ENCODE data around the gene ENTPD6.

DNA sequence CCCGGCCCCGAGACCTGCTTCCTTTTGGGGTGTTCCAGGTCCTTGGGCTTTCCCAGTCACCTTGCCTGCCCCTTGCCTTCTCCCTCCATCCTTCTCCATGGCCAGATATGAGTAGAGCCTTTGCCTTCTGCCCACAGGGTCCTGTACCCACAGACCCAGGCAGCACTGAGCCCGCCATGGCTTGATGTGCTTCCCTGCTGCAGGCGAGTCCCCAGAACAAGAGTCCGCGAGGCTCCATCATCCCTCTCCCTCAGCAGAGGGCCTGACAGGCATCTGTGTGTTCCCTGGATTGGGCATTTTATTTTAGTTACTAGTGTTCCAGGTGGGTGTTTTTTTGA, 74.3 kb downstream of the ENTPD6 start:
- TF ChIP-seq EZH2 (IDR thresholded peaks at IDR 0.05; ENCODE audit: borderline replicate concordance, insufficient read depth, low read depth, low read length, poor library complexity, severe bottlenecking) = no peak
- TF ChIP-seq, protein P1, sequence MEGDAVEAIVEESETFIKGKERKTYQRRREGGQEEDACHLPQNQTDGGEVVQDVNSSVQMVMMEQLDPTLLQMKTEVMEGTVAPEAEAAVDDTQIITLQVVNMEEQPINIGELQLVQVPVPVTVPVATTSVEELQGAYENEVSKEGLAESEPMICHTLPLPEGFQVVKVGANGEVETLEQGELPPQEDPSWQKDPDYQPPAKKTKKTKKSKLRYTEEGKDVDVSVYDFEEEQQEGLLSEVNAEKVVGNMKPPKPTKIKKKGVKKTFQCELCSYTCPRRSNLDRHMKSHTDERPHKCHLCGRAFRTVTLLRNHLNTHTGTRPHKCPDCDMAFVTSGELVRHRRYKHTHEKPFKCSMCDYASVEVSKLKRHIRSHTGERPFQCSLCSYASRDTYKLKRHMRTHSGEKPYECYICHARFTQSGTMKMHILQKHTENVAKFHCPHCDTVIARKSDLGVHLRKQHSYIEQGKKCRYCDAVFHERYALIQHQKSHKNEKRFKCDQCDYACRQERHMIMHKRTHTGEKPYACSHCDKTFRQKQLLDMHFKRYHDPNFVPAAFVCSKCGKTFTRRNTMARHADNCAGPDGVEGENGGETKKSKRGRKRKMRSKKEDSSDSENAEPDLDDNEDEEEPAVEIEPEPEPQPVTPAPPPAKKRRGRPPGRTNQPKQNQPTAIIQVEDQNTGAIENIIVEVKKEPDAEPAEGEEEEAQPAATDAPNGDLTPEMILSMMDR (IDR thresholded peaks at IDR 0.05) = no peak

Data from B cell (primary cell).